Stomach (tissue), 9 donors: ENCODE measurements around the gene TREX2. TPM values are rescaled to one million over a fixed set of nuclear protein-coding genes. Genes with fewer than 3 reads are reported as not detected.

Experiments
- DNase-seq, 2 donors: peaks; one replicate each; pipeline versions ENCODE4 v3.0.0 to v3.0.0-alpha.2; 2013 to 2019
- H3K27ac ChIP-seq, 5 donors: fragments of 200-600 bp in 4 of 5; sonication (generic) in 4 of 5; one replicate each; pipeline ENCODE4 v1.5.1; 2013 to 2019; ENCODE audit warnings: mild to moderate bottlenecking in 1 of 5, moderate library complexity in 1 of 5
- H3K27me3 ChIP-seq, 3 donors: fragments of 200-600 bp; sonication (generic); one replicate each; pipeline ENCODE4 v1.5.1; 2017 to 2019; ENCODE audit warnings: mixed run types in 1 of 3
- H3K36me3 ChIP-seq, 4 donors: fragments of 200-600 bp; sonication (generic); 1 replicate in 3 of 4; 2 replicates in 1 of 4; pipeline ENCODE4 v1.5.1; 2016 to 2019
- H3K4me1 ChIP-seq, 4 donors: fragments of 200-600 bp; sonication (generic); one replicate each; pipeline ENCODE4 v1.5.1; 2016 to 2019
- H3K4me3 ChIP-seq, 4 donors: fragments of 200-600 bp; sonication (generic) in 3 of 4; one replicate each; pipeline ENCODE4 v1.5.1; 2016 to 2019; ENCODE audit warnings: mild to moderate bottlenecking in 1 of 4
- H3K9me3 ChIP-seq, 4 donors: fragments of 200-600 bp; sonication (generic); one replicate each; pipeline ENCODE4 v1.5.1; 2016 to 2019
- EP300 ChIP-seq: sonication (generic); formaldehyde crosslinking; IDR thresholded peaks from one replicate; pipeline ENCODE4 v1.6.1; 2017; ENCODE audit warnings: antibody characterized with exemption
- POLR2A ChIP-seq, 4 donors: fragments of 450-650 bp; IDR thresholded peaks; one replicate each; pipeline ENCODE4 v1.6.1; 2016; ENCODE audit warnings: antibody characterized with exemption in 4 of 4, control low read depth in 2 of 4, mild to moderate bottlenecking in 1 of 4, moderate library complexity in 1 of 4
- POLR2AphosphoS5 ChIP-seq, 3 donors: sonication (generic); formaldehyde crosslinking; IDR thresholded peaks; one replicate each; pipeline ENCODE4 v1.6.1; 2016; ENCODE audit warnings: antibody characterized with exemption in 3 of 3
- WGBS, 5 donors: extraction: QIAGEN DNeasy Blood & Tissue Kit in 3 of 5; methylation state at CpG; one replicate each; pipeline versions ENCODE4 v1.1.5 to v1.1.7; 2013 to 2018; 5-methylcytosine and 5-hydroxymethylcytosine counted together
- intact Hi-C: fragments of 100-400 bp; cut with DNase I; formaldehyde crosslinking; loops from one replicate; pipeline ENCODE4 v1.15.1; 2023; ENCODE audit warnings: low total_unique reads
- polyA plus RNA-seq, 3 donors: library from polyadenylated mRNA; stranded (reverse); fragments of 200-250 nt; gene quantifications; one replicate each; pipeline ENCODE4 v1.2.3, GENCODE V29; 2013
- total RNA-seq, 5 donors: library from RNA; depleted of rRNA; stranded (reverse); fragments of >200 nt; gene quantifications; one replicate each; pipeline versions ENCODE4 v1.1.0 to v1.2.3, GENCODE V29; 2014 to 2016
- TF ChIP-seq, protein P1 (sequence below), 7 experiments: fragments of 450-650 bp in 4 of 7; fragments of 200-600 bp in 3 of 7; sonication (generic) in 3 of 7; IDR thresholded peaks; one replicate each; pipeline ENCODE4 v1.5.1; 2016 to 2019; ENCODE audit warnings: antibody characterized with exemption in 7 of 7, control low read depth in 2 of 7, mild to moderate bottlenecking in 1 of 7
- donor health status: healthy with polysubstance abuse.
- donor health status: Bipolar disorder and iron deficiency.
- donor health status: healthy.

Gene TREX2
- total and polyA plus RNA-seq, 8 donors, result 0.62 to 13.3 (median 2.2) TPM; not detected in 3

DNA sequence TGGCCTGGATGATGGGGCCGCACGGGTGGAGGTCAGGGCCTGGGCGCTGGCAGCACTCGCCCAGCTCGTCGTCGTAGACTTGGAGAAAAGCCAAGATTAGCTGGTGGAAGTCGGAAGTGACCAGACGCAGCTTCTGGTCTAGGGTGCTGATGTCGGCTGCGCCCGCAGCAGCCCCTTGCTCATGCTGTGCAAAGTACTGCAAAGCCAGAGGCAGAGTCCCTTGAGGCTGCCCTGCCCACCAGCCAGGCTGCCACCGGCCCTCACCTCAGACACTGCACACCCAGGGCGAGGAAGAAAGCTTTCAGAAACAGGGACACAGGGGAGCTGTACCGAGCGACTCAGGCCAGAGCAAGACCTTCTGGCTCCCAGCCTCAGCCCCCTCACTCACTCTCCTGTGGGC lies 9.7 kb upstream of the TREX2 start:
- peaks cover 4 to 57% (median 37%) of the 10 kb centered on the region in 4 donors for H3K36me3 ChIP-seq
- H3K27ac ChIP-seq, result no peak overlapping the region
- intact Hi-C loops, result no loop called here
- H3K4me1 ChIP-seq, result no peaks in the 10 kb centered on the region
- TF ChIP-seq POLR2AphosphoS5 (IDR thresholded peaks at IDR 0.05) (no peak), EP300 (no peak), POLR2A (IDR thresholded peaks at IDR 0.05) (no peak)
- TF ChIP-seq, protein P1, sequence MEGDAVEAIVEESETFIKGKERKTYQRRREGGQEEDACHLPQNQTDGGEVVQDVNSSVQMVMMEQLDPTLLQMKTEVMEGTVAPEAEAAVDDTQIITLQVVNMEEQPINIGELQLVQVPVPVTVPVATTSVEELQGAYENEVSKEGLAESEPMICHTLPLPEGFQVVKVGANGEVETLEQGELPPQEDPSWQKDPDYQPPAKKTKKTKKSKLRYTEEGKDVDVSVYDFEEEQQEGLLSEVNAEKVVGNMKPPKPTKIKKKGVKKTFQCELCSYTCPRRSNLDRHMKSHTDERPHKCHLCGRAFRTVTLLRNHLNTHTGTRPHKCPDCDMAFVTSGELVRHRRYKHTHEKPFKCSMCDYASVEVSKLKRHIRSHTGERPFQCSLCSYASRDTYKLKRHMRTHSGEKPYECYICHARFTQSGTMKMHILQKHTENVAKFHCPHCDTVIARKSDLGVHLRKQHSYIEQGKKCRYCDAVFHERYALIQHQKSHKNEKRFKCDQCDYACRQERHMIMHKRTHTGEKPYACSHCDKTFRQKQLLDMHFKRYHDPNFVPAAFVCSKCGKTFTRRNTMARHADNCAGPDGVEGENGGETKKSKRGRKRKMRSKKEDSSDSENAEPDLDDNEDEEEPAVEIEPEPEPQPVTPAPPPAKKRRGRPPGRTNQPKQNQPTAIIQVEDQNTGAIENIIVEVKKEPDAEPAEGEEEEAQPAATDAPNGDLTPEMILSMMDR (IDR thresholded peaks at IDR 0.05), result no peak
- H3K27me3 ChIP-seq, result peaks cover 0 to 14% (median 0%) of the 10 kb centered on the region in 3 donors
- DNase-seq, result no peak
- H3K9me3 ChIP-seq, result no peaks in the 10 kb centered on the region
- no peak overlapping the region for H3K4me3 ChIP-seq
- WGBS, 5 donors, result 80 to 98% (median 83%) methylated on average over 8 to 16 of the region's 16 CpGs

DNA sequence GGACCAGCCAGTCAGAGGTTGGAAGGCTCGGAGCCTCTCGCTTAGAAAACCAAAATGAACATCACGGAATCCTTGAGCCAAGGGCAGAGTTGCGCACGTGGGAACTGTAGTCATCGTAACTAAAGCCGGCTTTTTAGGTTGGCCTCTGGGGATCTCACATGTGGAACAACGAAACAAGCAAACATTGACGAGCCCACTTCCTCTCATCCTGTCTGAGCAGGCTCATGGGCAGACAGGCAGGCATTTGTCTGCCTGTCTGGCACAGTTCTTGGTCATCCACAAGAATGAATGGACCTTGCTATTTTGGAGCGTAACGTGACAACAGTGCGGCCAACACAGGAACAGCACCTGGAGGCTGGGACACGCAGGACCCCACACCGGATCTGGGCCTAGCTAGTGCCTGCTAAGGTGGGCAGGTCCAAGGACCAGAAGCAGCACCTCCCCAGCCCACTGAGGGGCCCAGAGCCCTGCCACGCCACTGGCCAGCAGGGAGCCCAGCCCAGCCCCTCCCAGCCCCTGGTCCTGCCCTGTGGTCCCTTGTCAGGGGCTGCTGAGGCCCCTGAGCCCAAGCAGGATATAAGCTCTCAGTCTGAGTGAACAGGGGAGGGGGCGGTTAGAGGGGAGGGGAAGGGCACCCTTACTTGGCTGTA lies 9.2 kb upstream of the TREX2 start:
- Histone ChIP-seq H3K9me3 (no peaks in the 10 kb centered on the region), H3K27me3 (peaks cover 0 to 14% (median 0%) of the 10 kb centered on the region in 3 donors), H3K36me3 (peaks cover 4 to 62% (median 42%) of the 10 kb centered on the region in 4 donors), H3K4me3 (no peak overlapping the region), H3K4me1 (no peaks in the 10 kb centered on the region), H3K27ac (no peak overlapping the region)
- 84 to 96% (median 94%) methylated on average over 12 to 16 of the region's 16 CpGs for WGBS, 5 donors
- intact Hi-C loops, result no loop called here
- TF ChIP-seq POLR2AphosphoS5 (IDR thresholded peaks at IDR 0.05), result no peak
- no peak for TF ChIP-seq EP300
- TF ChIP-seq, protein P1 (IDR thresholded peaks at IDR 0.05), result no peak
- TF ChIP-seq POLR2A (IDR thresholded peaks at IDR 0.05), result no peak
- DNase-seq, result no peak

DNA sequence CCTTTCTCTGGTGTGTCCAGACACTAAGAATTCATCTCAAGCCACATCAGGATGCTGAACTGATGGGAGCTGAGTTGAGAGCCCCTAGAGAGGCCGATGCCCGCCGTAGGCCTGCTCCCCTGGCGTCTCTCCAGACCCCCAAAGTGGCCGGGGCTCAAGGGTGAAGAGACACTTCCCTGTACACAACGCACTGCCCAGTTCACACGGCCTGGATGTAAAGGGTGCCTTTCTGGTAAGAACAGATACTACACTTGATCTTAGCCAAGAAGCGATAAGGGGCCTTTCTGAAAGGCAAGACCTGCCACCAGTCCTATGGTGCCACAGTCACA lies 5.1 kb upstream of the TREX2 start:
- Histone ChIP-seq H3K27ac (no peak overlapping the region), H3K36me3 (peaks cover 0 to 62% (median 49%) of the 10 kb centered on the region in 4 donors), H3K9me3 (no peaks in the 10 kb centered on the region), H3K27me3 (no peaks in the 10 kb centered on the region), H3K4me3 (no peak overlapping the region), H3K4me1 (no peaks in the 10 kb centered on the region)
- DNase-seq, result no peak
- TF ChIP-seq, protein P1 (IDR thresholded peaks at IDR 0.05), result no peak
- TF ChIP-seq POLR2AphosphoS5 (IDR thresholded peaks at IDR 0.05), result no peak
- no peak for TF ChIP-seq EP300
- no peak for TF ChIP-seq POLR2A (IDR thresholded peaks at IDR 0.05)
- 85 to 92% (median 90%) methylated on average over 6 to 8 of the region's 8 CpGs for WGBS, 5 donors
- intact Hi-C loops, result no loop called here

DNA sequence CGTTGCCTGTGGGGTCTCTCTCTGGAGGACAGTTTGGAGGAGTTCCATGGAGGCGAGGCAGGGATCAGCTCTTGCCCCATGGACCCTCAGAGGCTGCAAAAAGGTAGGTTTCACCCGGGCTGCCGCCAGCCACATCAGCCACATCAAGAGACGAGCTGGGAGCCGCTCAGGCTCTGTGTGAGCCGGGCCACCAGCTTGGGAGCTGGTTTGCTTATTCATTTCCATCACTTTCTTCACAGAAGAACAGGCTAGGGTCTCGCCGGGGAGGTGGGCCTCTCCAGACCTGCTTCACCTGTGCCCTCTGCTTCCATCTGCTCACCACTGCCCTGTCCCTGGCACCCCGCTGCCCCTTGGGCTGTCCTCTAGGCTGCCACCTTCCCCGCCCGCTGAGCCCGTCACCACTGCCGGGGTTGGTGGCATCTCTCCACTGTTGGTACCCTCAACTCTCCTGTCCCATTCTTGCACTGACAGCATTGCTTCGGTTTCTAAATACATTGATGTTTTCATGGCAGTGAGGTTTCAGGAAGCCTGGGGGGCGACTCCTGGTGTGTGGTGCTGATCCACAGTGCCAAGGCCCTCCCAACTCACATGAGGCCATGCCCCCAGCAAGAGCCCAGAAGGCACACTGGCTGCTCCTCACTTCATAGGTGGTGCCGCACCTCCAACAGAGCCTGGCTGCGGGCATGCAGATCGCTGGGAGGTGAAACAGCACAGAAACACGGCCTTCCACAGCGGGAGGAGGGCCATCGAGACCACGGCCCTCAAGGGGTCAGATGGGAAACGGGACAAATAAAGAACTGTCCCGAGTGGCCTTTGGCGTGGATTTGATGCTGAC lies 4.5 kb upstream of the TREX2 start:
- Histone ChIP-seq H3K27ac (no peak overlapping the region), H3K9me3 (no peaks in the 10 kb centered on the region), H3K36me3 (peaks cover 0 to 56% (median 43%) of the 10 kb centered on the region in 4 donors), H3K4me1 (no peaks in the 10 kb centered on the region), H3K27me3 (no peaks in the 10 kb centered on the region), H3K4me3 (no peak overlapping the region)
- intact Hi-C loops, result no loop called here
- no peak for TF ChIP-seq POLR2A (IDR thresholded peaks at IDR 0.05)
- TF ChIP-seq EP300, result no peak
- no peak for TF ChIP-seq POLR2AphosphoS5 (IDR thresholded peaks at IDR 0.05)
- TF ChIP-seq, protein P1 (IDR thresholded peaks at IDR 0.05), result no peak
- no peak for DNase-seq
- WGBS, 5 donors, result 82 to 98% (median 96%) methylated on average over 13 to 26 of the region's 26 CpGs
